NCI-H69 (cell line): ENCODE results near the gene CLDND2.

Experiments
- DNase-seq: peaks from one replicate; lab custom pipeline; 2025; lab: John Stamatoyannopoulos, UW

CLDND2 gene

GRCh38 chr19:51354103-51354741, 14.6 kb downstream of the CLDND2 start:
- DNase-seq: no peak

- no peak for DNase-seq
Observed at GRCh38 chr19:51352783-51353360, 15.9 kb downstream of the CLDND2 start.

- no peak for DNase-seq
Observed at GRCh38 chr19:51351266-51351990, 17.4 kb downstream of the CLDND2 start.

- DNase-seq: no peak
Observed at GRCh38 chr19:51347209-51347928, 21.4 kb downstream of the CLDND2 start.

DNA sequence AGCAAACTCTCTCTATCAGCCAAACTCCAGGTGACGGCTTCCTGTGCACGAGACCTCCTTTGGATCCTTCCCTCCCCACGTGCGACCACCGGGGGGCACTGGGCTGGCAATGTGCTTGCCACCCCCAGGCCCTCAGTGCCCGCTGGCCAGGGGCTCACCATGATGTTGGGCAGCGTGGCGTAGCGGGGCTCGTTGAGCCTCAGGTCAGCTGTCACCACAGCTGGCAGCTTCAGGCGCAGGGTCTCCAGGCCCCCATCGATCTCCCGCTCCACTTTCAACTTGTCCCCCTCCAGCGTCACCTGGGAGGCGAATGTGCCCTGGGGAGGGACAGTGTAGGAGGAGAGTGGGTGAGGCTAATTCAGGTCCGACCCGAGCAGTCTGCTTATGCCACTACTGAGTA, 22.1 kb downstream of the CLDND2 start:
- no peak for DNase-seq

DNA sequence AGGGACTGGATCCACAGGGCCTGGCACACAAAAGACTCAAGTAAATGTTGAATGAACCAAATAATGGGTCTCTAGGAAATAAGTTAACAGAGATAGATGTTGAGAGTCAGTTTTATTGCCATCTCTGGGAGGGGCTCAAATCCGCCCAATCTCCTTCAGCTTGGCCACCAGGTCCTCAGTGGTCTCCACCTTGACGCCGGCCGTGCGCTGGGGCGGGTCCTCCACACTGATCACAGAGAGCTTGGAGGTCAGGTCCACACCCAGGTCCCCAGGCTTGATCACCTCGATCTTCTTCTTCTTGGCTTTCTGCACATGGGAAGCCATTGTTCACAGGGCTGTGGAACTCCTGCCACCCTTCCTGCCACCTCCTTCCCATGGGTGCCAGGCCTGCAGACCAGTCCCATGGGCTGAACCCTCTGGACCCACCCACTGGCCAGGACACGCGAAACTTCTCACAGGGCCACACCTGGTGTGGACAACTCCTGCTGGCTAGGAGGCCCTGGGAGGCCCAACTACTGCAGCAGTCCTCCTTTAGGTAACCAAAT, 23.7 kb downstream of the CLDND2 start:
- DNase-seq: no peak

DNA sequence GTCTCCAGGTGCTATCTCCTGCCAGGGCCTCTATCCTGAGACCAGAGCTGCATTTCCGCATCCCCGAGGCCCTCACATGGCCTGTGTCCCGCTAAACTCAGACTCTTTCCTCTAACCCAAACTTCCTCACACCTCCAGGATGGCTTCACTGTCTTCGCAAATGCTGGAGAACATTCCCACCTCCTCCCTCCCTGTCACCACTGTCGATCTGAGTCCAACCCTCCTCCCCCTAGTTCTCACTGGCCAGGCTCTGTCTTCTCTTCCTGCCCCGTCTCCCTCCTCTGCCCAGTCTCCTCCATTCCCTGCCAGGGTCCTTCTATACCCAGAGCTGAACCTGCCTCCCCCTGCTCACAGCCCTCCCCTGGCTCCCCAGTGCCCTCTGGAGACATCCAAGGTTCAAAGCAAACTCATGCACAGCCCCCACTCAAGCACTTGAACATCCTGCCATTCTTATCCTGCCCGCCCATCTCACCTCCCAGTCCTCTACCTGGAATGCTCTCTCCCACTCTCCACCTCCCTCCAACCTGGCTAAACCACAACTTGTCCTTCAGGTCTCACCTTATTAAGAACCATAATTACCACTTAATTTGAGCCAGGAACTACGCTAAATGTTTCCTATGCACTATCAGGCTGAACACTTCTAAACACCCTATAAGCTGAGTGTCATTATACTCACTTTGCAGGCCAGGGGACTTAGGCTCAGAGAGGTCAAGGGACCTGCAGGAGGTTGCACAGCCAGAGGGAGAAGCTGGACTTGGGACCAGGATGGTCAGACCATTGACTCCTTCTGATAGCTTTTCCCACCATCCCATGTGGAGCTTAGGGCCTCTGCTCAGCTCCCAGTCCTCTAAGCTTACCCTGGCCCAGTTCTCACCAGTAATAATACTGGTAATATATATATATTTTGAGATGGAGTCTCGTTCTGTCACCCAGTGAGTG, 25.9 kb downstream of the CLDND2 start:
- DNase-seq: no peak

DNA sequence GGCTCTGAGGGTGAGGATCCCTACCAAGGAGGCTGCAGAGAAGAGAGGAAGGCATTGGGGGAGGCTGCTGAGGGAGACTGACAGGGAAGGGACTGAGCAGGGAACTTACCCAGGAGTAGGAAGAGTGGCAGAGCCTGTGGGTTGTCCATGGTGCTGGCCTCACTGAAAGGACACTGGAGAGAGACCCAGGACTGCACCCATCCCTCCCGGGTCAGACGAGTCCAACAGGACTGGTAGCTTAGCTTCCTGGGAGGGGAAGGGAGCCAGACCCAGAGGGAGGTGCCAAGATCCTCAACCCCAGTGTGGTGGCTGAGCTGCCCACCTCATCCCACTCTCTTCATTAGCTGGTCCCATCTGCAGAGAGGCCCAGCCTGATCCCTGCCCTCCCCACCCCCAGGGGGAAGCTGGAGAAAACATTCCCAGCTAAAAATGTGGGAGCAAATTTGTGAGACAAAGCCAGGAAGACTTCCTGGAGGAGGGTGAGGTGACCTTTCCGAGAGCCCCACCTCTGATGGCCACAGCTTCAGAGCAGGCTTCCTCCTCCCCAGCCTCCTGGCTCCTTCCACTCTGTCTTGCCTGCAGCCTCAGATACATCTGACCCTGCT, 26.7 kb downstream of the CLDND2 start, which contains the start of gene VSIG10L:
VSIG10L (minus strand) TSS at position 164 of the 605 bp plus-strand sequence; CDS start at position 149, 15 bp downstream.
- DNase-seq: no peak

DNA sequence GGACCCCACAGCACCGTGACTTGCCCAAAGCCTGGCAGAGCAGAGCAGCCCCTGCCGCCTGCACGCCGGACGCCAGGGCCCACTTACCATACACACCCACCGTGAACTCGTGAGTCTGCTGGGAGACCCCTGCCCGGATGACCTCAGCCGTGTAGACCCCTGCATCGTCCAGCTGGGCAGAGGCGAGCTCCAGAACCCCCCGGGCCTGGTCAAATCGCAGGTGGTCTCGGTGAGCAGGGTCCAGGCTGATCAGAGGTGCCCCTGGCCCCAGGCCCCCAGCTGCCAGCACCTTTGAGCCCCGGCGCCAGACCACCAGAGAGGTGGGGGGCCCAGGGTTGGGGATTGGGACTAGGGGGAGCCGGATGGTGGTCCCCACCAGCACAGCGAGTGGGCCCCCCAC, 27.7 kb downstream of the CLDND2 start:
- no peak for DNase-seq

DNA sequence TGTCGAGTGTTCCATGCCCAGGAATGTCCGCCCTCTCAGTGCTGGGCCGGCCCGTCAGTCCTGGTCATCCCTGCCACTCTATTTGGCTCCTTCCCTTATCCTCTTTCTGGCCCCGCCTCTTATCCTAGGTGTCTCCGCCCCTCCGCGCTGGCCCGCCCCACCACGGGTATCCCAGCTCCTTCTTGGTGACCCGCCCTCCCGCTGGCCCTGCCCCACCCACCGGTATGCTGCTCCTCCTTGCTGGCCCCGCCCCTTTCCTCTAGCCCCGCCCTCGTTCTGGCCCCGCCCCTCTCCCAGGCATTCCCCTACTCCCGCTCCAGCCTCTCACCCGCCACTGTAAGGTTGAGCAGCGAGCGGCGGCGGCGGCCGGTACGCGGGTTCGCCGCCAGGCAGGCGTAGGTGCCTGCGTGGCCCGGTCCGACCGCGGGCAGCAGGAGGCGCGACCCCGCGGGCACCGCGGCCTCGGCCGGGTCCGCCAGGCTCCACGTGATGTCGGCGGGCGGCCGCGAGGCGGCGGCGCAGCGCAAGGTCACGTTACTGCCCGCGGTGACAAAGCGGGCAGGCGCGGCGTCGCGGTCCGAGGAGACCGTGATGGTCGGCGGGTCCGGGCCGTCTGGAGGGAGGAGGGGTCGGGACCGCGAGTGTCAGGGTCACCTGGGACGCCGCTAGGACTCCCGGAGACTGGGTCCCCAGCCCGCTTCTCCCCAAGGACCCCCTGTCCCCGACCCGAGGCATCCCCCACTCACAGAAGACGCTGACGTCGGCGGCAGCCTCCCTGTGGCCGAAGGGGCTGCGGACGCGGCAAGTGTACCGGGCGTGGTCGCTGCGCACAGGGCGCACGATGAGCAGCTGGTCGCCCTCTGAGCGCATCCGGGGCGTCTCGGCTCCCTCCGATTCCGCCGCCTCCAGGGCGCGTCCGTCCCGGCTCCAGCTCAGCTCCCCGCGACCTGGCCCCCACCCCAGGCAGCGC, 28.8 kb downstream of the CLDND2 start:
- peak; percentile 26 for DNase-seq

DNA sequence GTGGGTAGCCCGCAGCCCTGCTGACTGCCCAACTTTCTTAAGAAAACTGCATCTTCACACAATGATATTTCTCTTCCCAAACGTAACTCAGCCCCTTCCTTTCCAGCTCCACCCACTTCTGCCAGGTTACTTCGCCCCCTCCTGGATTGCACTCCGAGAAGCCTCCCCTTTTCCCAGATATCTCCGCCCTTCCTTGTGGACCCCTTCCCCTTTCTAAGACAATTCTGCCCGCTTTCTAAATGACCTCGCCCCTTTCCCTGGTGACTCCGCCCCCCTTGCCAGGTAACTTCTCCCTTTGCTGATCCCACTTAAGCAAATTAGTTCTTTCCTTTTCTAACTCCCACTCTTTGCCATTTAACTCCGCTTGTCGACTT, 29.5 kb downstream of the CLDND2 start:
- DNase-seq: no peak

- peak; percentile 52 for DNase-seq
Observed at GRCh38 chr19:51338563-51339312, 30.1 kb downstream of the CLDND2 start.

DNA sequence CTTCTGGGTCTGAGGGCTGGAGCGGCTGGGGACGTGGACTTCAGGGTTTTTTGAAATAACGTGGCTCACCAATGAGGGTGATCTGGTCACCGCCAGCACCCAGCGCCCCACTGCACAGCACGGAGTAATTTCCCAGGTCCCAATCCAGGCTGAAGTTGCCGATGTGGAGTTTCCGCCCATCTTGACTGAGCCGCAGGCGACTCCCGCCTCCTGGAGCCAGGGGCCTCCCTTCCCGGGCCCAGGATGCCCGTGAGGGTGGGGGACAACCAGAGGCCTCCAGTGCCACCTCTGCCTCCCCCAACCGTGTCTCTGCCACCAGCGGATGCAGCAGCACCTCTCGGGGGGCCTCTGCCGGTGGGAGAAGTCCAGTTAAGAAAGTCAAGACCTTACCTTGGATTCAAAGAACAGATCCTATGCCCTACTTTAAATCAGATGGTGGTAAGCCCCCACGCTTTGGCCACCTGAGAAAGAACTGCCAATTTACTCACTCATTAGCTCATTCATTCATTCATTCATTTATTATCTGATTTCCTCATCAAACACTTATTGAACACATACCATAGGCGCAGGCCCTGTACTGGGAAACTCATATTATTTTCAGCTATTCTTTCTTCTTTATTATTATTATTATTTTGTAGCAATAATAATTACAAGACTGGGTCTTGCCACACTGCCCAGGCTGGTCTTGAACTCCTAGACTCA, 30.8 kb downstream of the CLDND2 start:
- no peak for DNase-seq

- DNase-seq: no peak
Observed at GRCh38 chr19:51337141-51337860, 31.5 kb downstream of the CLDND2 start.

DNA sequence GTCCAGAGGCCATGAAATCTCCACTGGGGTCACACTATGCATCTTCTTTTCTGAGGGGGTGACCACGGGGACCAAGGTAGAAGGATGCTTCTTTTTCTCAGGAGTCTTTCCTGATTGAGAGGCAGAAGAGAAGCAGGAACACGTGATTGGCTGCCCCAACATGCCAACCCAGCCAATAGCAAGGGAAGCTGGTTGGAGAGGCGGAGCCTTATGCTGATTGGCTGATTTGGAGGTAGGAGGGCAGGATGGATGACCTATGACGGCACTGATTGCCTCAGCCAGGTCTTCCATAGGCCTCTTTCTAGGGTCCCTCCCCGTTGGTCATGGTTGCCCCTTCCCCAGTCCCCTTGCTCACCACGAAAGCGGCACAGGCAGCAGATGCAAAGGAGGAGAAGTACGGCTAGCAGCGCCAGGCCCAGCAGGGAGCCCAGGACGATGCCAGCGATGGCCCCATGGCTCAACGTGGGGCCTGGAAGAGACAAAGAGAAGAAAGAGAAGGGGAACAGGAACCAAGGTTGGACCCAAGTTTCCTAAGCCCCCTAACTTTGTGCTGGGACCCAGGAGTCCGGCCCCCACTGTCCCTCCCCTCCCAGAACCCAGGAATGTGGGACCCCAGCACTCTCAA, 34.9 kb downstream of the CLDND2 start:
- DNase-seq: no peak

DNA sequence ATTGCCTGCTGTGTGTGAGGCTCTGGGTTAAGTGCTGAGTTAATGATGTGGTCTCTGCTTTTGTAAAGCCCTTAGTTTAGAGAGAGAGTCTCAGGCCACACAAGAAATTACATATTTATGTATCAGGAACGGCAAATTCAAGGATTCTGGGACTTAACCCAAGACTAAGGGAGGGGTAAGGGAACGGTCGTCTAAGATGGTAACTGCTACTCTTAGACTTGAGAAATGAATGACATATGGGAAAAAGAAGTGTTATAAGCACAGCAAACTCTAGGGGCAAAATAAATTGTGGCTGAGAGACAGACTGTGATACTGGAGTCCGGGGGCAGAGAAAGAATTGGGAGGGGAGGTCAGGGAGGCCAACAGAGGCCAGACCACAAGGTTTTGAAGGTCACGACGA, 37.1 kb downstream of the CLDND2 start:
- DNase-seq: no peak

GRCh38 chr19:51331193-51331592, 37.6 kb downstream of the CLDND2 start:
- no peak for DNase-seq
